ENCODE results near the gene COL16A1. TPM values are rescaled to one million over a fixed set of nuclear protein-coding genes. Genes with fewer than 3 reads are reported as not detected.

Gene COL16A1
- polyA plus RNA-seq, 1 of the 3 experiments (the other 2 are of a cell fraction) = 10.4 TPM

DNA sequence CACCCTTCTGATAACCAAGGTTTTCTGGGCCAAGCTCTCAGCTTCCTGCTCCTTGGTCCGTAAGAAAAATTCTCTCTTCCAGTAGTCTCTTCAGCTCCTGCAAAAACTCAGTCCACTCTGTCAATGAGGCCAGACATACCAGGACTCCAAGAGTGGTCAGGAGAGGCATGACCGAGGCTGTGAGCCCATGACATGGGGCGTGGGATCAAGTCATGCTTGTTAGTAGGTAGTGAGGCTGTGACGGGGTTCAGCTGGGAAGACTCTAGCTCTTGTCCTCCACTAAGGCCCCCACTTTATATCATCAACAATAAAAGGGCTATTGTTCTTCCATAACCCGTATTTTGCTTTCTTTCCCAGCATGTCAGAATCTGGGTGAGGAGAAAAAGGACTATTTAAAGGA is 96.5 kb downstream of the COL16A1 start:
- WGBS (ENCODE audit: low lambda C conversion rate) = 75% methylated on average over 5 of the region's 5 CpGs
- ChIA-PET CTCF (interaction anchor here (1.2 to 7.8 kb wide), 2 partner anchors 11 to 58 kb away, joined by 3 to 56 read pairs; partner anchors contain the start of gene HCRTR1), POLR2A (no interaction called here)
- no peaks in the 10 kb centered on the region; the same call in 1 of the 2 replicates for H3K27me3 ChIP-seq (ENCODE audit: insufficient read depth)
- no peaks in the 10 kb centered on the region for H3K79me2 ChIP-seq (ENCODE audit: insufficient read depth)
- no peaks in the 10 kb centered on the region for H3K36me3 ChIP-seq (replicated peaks in 1 of 2; ENCODE audit: control insufficient read depth in 1 of 2, insufficient read depth in 2 of 2, low read length in 1 of 2)
- no peak overlapping the region for H3K9ac ChIP-seq
- 0 out of 4 replicates have a peak, but pooled peaks cover 0 to 8% of the 10 kb centered on the region in 2 experiments for H3K4me1 ChIP-seq (ENCODE audit: control insufficient read depth in 1 of 2, insufficient read depth in 2 of 2, low read depth in 1 of 2, low read length in 1 of 2)
- no peaks in the 10 kb centered on the region for H3K9me3 ChIP-seq
- H3K4me3 ChIP-seq (ENCODE audit: low read depth in 2 of 2, low read length in 1 of 2) = no peak overlapping the region
- peaks cover 7% of the 10 kb centered on the region for H3F3A ChIP-seq (replicated peaks; ENCODE audit: insufficient read depth)
- H2AFZ ChIP-seq (ENCODE audit: low read depth) = no peak overlapping the region
- H3K27ac ChIP-seq (ENCODE audit: low read depth in 2 of 2, low read length in 1 of 2) = no peak overlapping the region
- TF ChIP-seq TAF1 (IDR thresholded peaks at IDR 0.05; ENCODE audit: borderline replicate concordance, low read depth, low read length) = no peak
- no peak for TF ChIP-seq RCOR1 (IDR thresholded peaks at IDR 0.05; ENCODE audit: low read length)
- TF ChIP-seq JUND (IDR thresholded peaks at IDR 0.05) = no peak
- TF ChIP-seq MEF2A (IDR thresholded peaks at IDR 0.05; ENCODE audit: borderline replicate concordance, low read depth) = no peak
- TF ChIP-seq SMC3 (IDR thresholded peaks at IDR 0.05; ENCODE audit: low read depth, low read length) = no peak
- no peak for TF ChIP-seq CHD2 (IDR thresholded peaks at IDR 0.05; ENCODE audit: low read length, partially characterized antibody)
- no peak for TF ChIP-seq FOSL2 (IDR thresholded peaks at IDR 0.05; ENCODE audit: borderline replicate concordance, low read depth)
- TF ChIP-seq YY1 (IDR thresholded peaks at IDR 0.05; ENCODE audit: low read depth) = no peak
- no peak for TF ChIP-seq RAD21 (IDR thresholded peaks at IDR 0.05; ENCODE audit: low read length)
- no peak for TF ChIP-seq SIN3A (IDR thresholded peaks at IDR 0.05; ENCODE audit: borderline replicate concordance, low read depth, low read length)
- TF ChIP-seq, protein P1, sequence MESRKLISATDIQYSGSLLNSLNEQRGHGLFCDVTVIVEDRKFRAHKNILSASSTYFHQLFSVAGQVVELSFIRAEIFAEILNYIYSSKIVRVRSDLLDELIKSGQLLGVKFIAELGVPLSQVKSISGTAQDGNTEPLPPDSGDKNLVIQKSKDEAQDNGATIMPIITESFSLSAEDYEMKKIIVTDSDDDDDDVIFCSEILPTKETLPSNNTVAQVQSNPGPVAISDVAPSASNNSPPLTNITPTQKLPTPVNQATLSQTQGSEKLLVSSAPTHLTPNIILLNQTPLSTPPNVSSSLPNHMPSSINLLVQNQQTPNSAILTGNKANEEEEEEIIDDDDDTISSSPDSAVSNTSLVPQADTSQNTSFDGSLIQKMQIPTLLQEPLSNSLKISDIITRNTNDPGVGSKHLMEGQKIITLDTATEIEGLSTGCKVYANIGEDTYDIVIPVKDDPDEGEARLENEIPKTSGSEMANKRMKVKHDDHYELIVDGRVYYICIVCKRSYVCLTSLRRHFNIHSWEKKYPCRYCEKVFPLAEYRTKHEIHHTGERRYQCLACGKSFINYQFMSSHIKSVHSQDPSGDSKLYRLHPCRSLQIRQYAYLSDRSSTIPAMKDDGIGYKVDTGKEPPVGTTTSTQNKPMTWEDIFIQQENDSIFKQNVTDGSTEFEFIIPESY (IDR thresholded peaks at IDR 0.05; ENCODE audit: borderline replicate concordance, low read depth) = no peak
- no peak for DNase-seq
- no peak overlapping the region for H3K4me2 ChIP-seq
- no peaks in the 10 kb centered on the region for H3K9me2 ChIP-seq
- H4K20me1 ChIP-seq (ENCODE audit: insufficient read depth) = no peaks in the 10 kb centered on the region

DNA sequence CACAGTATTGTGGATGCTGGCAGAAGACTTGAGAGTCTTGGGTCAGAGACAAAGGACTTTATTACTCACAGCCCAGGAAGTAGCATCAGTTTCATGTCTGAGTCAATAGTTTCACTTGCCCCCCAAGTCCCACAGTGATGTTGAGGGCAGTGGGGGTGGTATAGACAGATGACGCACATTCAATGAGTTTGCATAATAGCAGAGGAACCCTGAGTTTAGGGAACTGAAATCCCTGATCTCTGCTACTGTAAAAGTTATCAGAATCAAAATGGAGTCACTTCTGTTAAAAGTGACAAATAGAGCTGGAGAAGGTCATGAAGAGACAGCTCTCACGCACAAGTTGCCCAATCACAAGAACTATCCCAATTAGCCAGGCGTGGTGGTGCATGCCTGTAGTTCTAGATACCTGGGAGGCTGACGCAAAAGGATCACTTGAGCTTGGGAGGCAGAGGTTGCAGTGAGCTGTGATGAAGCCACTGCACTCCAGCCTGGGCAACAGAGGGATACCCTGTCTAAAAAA is 97.8 kb downstream of the COL16A1 start:
- Histone ChIP-seq H2AFZ (ENCODE audit: low read depth) (no peak overlapping the region), H3K27me3 (ENCODE audit: insufficient read depth) (no peaks in the 10 kb centered on the region), H3K4me1 (ENCODE audit: control insufficient read depth in 1 of 2, insufficient read depth in 2 of 2, low read depth in 1 of 2, low read length in 1 of 2) (0 out of 4 replicates have a peak, but pooled peaks cover 0 to 8% of the 10 kb centered on the region in 2 experiments), H3F3A (replicated peaks; ENCODE audit: insufficient read depth) (peaks cover 7% of the 10 kb centered on the region), H3K27ac (ENCODE audit: low read depth in 2 of 2, low read length in 1 of 2) (no peak overlapping the region), H3K9ac (no peak overlapping the region), H3K9me2 (no peaks in the 10 kb centered on the region), H4K20me1 (ENCODE audit: insufficient read depth) (no peaks in the 10 kb centered on the region), H3K9me3 (no peaks in the 10 kb centered on the region), H3K4me3 (ENCODE audit: low read depth in 2 of 2, low read length in 1 of 2) (no peak overlapping the region), H3K4me2 (no peak overlapping the region), H3K36me3 (replicated peaks in 1 of 2; ENCODE audit: control insufficient read depth in 1 of 2, insufficient read depth in 2 of 2, low read length in 1 of 2) (no peaks in the 10 kb centered on the region), H3K79me2 (ENCODE audit: insufficient read depth) (no peaks in the 10 kb centered on the region)
- POLR2A ChIA-PET = no interaction called here
- WGBS (ENCODE audit: low lambda C conversion rate) = 80% methylated on average over 4 of the region's 4 CpGs
- CTCF ChIA-PET = interaction anchor here (1.0 to 7.8 kb wide), 3 partner anchors 9 to 13 kb away, joined by 3 to 56 read pairs (median 6); partner anchors contain the start of gene HCRTR1
- TF ChIP-seq EZH2phosphoT487 (IDR thresholded peaks at IDR 0.05; ENCODE audit: borderline replicate concordance, low read depth) = no peak
- TF ChIP-seq TEAD4 (IDR thresholded peaks at IDR 0.05; ENCODE audit: borderline replicate concordance, insufficient read depth) = no peak
- TF ChIP-seq RAD21 (IDR thresholded peaks at IDR 0.05; ENCODE audit: low read length) = no peak
- TF ChIP-seq FOSL2 (IDR thresholded peaks at IDR 0.05; ENCODE audit: borderline replicate concordance, low read depth) = no peak
- no peak for TF ChIP-seq SMC3 (IDR thresholded peaks at IDR 0.05; ENCODE audit: low read depth, low read length)
- TF ChIP-seq NRF1 (IDR thresholded peaks at IDR 0.05; ENCODE audit: low read depth, low read length) = no peak
- TF ChIP-seq EP300 (IDR thresholded peaks at IDR 0.05; ENCODE audit: borderline replicate concordance in 1 of 2, low read depth in 1 of 2, low read length in 1 of 2) = no peak
- no peak for TF ChIP-seq SIN3A (IDR thresholded peaks at IDR 0.05; ENCODE audit: borderline replicate concordance, low read depth, low read length)
- TF ChIP-seq, protein P1 (IDR thresholded peaks at IDR 0.05; ENCODE audit: borderline replicate concordance, low read depth) = no peak
- no peak for TF ChIP-seq RXRA (IDR thresholded peaks at IDR 0.05; ENCODE audit: borderline replicate concordance, low read depth)
- TF ChIP-seq FOXM1 (IDR thresholded peaks at IDR 0.05; ENCODE audit: low read depth) = no peak
- TF ChIP-seq RFX5 (IDR thresholded peaks at IDR 0.05; ENCODE audit: low read length) = no peak
- no peak for TF ChIP-seq TAF1 (IDR thresholded peaks at IDR 0.05; ENCODE audit: borderline replicate concordance, low read depth, low read length)
- TF ChIP-seq TCF12 (IDR thresholded peaks at IDR 0.05) = no peak
- no peak for TF ChIP-seq FOXJ3 (CRISPR knock-in tag; IDR thresholded peaks at IDR 0.05)
- TF ChIP-seq YY1 (IDR thresholded peaks at IDR 0.05; ENCODE audit: low read depth) = no peak
- TF ChIP-seq MXI1 (IDR thresholded peaks at IDR 0.05; ENCODE audit: low read depth, low read length) = no peak
- TF ChIP-seq POLR2AphosphoS5 (IDR thresholded peaks at IDR 0.05; ENCODE audit: low read depth, low read length) = no peak
- no peak for TF ChIP-seq GABPA (IDR thresholded peaks at IDR 0.05; ENCODE audit: low read depth)
- DNase-seq = no peak

Data from SK-N-SH (cell line).